ENCODE data around the gene NTSR2.

The NTSR2 gene

DNA sequence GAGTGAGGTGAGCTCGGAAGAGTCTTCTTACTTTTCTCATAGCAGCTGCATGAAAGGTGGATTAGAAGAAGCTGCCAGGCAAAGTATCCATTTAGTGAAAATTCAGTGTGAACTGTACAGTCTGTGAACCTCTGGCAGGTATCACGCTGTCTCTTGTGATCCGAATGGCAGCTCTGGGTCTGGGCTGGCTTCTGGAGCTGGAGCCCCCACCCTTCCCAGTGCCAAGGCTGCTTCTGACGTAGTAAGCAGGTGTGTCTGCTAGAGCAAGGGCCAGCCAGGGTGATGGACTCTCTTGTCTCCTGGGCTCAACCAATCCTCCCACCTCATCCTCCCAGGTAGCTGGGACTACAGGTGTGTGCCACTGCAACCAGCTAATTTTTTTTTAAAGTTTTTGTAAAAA is 14.0 kb upstream of the NTSR2 start:
- no peak overlapping the region for H3K4me3 Mint-ChIP-seq
- no peak overlapping the region for H3K27ac Mint-ChIP-seq
- H3K9me3 Mint-ChIP-seq = no peaks in the 10 kb centered on the region
- H3K36me3 Mint-ChIP-seq (ENCODE audit: low read depth) = no peaks in the 10 kb centered on the region
- H3K4me1 Mint-ChIP-seq = peaks cover 38% of the 10 kb centered on the region
- H3K27me3 Mint-ChIP-seq (ENCODE audit: low read depth) = peaks cover 58% of the 10 kb centered on the region
- TF ChIP-seq, protein P1, sequence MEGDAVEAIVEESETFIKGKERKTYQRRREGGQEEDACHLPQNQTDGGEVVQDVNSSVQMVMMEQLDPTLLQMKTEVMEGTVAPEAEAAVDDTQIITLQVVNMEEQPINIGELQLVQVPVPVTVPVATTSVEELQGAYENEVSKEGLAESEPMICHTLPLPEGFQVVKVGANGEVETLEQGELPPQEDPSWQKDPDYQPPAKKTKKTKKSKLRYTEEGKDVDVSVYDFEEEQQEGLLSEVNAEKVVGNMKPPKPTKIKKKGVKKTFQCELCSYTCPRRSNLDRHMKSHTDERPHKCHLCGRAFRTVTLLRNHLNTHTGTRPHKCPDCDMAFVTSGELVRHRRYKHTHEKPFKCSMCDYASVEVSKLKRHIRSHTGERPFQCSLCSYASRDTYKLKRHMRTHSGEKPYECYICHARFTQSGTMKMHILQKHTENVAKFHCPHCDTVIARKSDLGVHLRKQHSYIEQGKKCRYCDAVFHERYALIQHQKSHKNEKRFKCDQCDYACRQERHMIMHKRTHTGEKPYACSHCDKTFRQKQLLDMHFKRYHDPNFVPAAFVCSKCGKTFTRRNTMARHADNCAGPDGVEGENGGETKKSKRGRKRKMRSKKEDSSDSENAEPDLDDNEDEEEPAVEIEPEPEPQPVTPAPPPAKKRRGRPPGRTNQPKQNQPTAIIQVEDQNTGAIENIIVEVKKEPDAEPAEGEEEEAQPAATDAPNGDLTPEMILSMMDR (IDR thresholded peaks at IDR 0.05; ENCODE audit: unreplicated experiment in 3 of 3) = no peak

DNA sequence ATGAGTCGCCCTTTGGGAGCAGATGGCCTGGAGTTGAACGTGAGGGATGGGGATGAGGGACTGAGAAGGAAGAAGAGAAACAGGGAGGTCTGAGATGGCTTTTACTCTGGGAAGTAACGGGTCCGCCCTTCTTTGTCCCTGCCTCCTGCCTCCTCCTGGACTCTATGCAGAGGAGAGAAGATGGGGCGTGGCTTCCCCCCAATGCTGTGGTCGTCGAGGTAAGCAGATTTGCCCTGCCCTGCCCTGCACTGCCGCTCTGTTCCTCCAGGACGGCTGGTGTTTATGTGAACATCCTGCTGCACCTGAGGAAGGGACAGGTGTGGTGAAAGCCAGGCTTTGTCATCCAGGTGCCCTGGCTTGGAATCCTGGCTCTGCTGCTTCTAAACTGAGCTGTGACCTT is 13.5 kb upstream of the NTSR2 start:
- H3K36me3 Mint-ChIP-seq (ENCODE audit: low read depth) = no peaks in the 10 kb centered on the region
- H3K4me1 Mint-ChIP-seq = peaks cover 33% of the 10 kb centered on the region
- peaks cover 59% of the 10 kb centered on the region for H3K27me3 Mint-ChIP-seq (ENCODE audit: low read depth)
- TF ChIP-seq, protein P1 (IDR thresholded peaks at IDR 0.05; ENCODE audit: unreplicated experiment in 3 of 3) = no peak
- no peak overlapping the region for H3K4me3 Mint-ChIP-seq
- no peaks in the 10 kb centered on the region for H3K9me3 Mint-ChIP-seq
- no peak overlapping the region for H3K27ac Mint-ChIP-seq

DNA sequence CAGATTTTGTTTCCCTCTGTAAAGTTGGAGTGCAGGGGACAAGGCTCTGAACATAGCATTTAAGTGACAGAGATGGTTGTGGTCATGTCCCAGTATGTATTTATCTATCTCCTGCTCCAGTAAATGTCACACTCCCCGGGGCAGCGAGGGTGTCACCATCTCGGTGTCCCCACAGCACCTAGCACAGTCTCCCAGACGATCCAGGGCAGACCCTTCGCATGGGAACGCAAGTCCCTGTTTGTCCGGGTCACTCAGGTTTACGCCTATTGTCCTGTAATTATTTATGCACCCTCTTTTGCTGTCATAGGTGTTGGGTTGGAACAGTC is 12.6 kb upstream of the NTSR2 start:
- H3K27ac Mint-ChIP-seq = no peak overlapping the region
- H3K9me3 Mint-ChIP-seq = no peaks in the 10 kb centered on the region
- TF ChIP-seq, protein P1 (IDR thresholded peaks at IDR 0.05; ENCODE audit: unreplicated experiment in 3 of 3) = no peak
- peaks cover 26% of the 10 kb centered on the region for H3K4me1 Mint-ChIP-seq
- H3K27me3 Mint-ChIP-seq (ENCODE audit: low read depth) = peaks cover 59% of the 10 kb centered on the region
- no peaks in the 10 kb centered on the region for H3K36me3 Mint-ChIP-seq (ENCODE audit: low read depth)
- H3K4me3 Mint-ChIP-seq = no peak overlapping the region

DNA sequence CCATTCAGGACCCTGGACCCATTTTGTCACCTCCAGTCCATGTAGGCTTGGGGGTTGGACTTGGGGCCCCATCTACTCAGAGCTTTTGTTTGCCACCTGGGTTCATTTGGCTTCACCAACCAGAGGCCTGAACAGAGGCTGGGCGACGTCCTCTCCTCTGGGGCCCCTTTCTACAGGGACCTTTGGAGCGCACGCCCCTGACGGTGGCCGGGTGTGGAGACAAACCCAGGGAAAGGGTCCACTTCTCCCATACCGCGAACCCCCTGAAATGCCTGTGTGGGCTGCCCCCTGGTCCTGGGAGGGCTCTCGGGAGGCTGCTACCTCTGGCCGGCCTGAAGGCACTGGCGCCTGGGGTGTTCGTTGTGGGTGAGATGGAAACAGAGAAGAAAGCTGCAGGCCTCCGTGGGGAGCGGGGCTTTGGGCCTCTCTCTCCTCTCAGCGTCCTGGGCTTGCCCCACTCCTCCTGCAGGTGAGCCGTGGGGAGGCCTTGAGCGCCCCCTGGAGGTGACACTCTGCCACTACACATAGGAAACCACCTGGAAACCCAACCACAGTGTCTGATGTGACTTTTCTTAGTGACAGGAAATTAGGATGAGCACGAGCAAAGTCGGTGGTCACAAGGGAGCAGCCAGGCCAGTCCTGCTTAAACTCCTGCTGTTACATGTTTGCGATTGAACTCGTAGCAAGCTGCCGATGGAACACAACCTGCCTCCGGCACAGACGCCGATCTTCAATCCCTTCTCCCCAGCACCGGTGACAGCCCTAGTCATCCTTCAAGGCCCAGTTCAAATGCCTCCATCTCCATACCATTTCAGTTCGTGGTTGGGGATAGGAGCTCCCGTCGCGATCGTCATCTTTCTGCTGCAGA is 12.0 kb upstream of the NTSR2 start:
- H3K4me1 Mint-ChIP-seq = peaks cover 22% of the 10 kb centered on the region
- no peak overlapping the region for H3K27ac Mint-ChIP-seq
- H3K36me3 Mint-ChIP-seq (ENCODE audit: low read depth) = no peaks in the 10 kb centered on the region
- no peak overlapping the region for H3K4me3 Mint-ChIP-seq
- H3K27me3 Mint-ChIP-seq (ENCODE audit: low read depth) = peaks cover 60% of the 10 kb centered on the region
- no peaks in the 10 kb centered on the region for H3K9me3 Mint-ChIP-seq
- TF ChIP-seq, protein P1 (IDR thresholded peaks at IDR 0.05; ENCODE audit: unreplicated experiment in 3 of 3) = peak; percentile 73 to 76 (median 74)

DNA sequence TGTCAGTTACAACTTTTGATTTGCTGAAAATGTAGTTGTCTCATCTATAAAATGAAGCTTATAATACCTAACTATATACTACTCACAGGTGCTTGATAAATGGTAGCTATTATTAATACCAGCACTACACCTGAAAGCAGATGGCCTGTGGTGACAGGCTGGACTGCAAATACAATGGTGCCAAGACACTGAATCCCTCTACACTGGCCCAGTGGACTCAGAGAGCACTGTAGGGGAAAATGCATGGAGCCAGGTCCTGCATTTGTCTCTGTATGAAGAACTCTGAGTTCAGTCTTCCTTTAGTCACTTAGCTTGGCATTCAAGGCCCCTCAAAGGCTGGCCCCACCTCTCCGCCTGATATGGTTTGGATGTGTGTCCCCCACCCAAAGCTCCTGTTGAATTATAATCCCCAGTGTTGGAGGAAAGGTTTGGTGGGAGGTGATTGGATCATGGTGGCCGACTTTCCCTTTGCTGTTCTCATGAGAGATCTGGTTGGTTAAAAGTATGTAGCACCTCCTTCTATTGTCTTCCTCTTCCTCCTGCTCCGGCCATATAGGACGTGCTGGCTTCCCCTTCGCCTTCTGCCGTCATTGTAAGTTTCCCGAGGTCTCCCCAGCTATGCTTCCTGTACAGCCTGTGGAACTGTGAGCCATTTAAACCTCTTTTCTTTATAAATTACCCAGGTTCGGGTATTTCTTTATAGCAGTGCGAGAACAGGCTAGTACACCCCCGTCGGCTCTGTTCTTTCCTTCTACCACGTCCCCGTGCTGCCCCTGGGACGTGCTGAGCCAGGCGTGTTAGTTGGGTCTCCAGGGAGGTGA is 11.1 kb upstream of the NTSR2 start:
- no peaks in the 10 kb centered on the region for H3K36me3 Mint-ChIP-seq (ENCODE audit: low read depth)
- H3K27ac Mint-ChIP-seq = no peak overlapping the region
- peaks cover 65% of the 10 kb centered on the region for H3K27me3 Mint-ChIP-seq (ENCODE audit: low read depth)
- no peaks in the 10 kb centered on the region for H3K9me3 Mint-ChIP-seq
- no peak overlapping the region for H3K4me3 Mint-ChIP-seq
- TF ChIP-seq, protein P1 (IDR thresholded peaks at IDR 0.05; ENCODE audit: unreplicated experiment in 3 of 3) = no peak
- peaks cover 23% of the 10 kb centered on the region for H3K4me1 Mint-ChIP-seq
